Measurements from ENCODE around the gene PRSS2.
"Not testable (repeated sequence)": the region's sequence is repeated elsewhere in the genome, so short reads cannot be mapped to it uniquely, and the experiment has no call there.

Gene PRSS2

DNA sequence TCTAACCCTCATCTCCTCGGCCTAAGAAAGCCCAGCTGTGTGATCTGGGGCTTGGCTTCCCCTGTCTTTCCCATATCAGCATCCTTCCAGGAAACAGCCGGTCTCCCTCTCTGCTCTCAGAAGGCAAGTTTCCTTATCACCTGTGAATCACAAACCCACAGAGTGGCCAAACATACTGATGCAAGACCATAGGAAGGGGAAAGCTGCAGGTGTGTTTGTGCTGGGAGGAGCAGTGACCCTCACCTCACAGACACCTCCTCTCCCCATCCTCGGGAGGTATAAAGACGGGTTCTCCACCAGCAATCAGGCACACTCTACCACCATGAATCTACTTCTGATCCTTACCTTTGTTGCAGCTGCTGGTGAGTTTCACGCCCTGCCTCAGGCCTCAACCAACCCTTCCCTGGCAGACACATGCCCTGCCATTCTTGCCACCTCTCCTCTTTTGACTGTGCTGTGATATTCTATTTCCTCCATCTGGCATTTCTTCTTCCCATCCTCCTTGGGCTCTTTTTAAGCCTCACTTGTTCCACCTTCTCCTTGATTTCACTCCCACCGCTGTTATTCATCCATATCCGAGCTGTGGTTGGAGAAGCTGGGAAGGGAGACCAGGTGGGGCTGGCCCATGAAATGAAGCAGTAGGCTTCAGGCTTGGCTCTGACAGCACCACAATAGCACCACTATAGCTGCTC, at the start of gene PRSS2:
Gene PRSS2 (plus strand): TSS at position 310 of the 692 bp plus-strand sequence. CDS start 13 bp downstream, at position 323.
- in situ Hi-C loops (cut with HindIII; ENCODE audit: low pct_ligation_motif_present, low pct_unique_long_range_greater_than_20kb, low sequenced_read_pairs) = no loop called here
- DNase-seq = no peak

DNA sequence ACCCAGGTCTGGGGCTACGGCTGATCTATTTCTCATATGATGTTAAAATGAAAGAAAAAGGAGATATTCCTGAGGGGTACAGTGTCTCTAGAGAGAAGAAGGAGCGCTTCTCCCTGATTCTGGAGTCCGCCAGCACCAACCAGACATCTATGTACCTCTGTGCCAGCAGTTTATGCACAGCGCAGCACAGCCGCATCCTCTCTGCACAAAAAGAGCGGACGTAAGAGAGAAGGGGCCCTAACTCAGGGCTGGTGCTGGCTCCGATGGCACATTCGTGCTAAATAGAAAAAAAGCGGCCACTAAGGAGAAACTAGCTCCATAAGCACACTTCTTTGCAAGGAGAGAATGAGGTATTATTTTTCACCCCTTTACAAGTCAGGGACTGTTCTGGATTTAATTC, 49.8 kb upstream of the PRSS2 start:
- DNase-seq = no peak
- in situ Hi-C loops (cut with HindIII; ENCODE audit: low pct_ligation_motif_present, low pct_unique_long_range_greater_than_20kb, low sequenced_read_pairs) = no loop called here

DNA sequence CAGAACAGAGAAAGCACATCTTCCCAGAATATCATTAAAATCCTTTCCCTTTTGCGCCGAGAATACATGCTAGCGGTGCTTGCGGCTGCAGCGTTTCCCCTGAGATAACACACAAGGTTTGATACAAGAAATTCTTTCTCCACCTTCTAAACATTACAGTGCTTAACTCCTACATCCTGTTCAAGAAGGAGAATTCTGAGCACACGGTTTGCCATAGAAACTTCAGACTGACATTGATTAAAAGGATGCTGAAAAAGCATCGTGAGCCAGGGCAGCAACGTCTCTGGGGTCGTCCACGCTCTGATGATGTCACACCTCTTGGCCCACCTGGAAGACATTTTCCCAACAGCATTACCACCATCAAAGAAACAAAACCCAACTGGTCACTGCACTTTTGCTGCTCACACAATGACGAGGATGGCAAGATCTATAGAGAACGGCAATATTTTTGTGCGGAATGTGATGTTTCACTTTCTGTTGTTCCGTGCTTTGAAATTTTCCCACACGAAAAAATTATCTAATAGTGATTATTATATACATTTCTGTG, 48.4 kb upstream of the PRSS2 start:
- in situ Hi-C loops (cut with HindIII; ENCODE audit: low pct_ligation_motif_present, low pct_unique_long_range_greater_than_20kb, low sequenced_read_pairs) = no loop called here
- no peak for DNase-seq

DNA sequence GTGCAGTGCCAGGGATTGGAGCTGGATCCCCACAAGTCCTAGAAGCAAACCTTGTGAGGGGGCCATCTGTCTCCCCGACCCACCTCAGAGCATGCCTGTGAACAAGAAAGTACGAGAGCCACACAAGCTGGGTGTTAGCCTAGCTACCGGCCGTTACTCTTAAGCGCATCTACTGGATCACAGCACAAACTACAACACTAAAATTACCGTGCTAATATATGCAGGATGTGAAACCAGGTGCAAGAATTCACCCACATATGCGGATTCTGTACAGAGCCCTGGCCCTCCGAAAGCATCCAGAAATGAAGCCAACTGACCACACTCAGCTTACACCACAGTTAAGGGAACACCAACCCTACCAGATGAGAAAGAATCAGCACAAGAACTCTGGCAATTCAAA, 37.5 kb upstream of the PRSS2 start:
- no peak for DNase-seq
- in situ Hi-C loops (cut with HindIII; ENCODE audit: low pct_ligation_motif_present, low pct_unique_long_range_greater_than_20kb, low sequenced_read_pairs) = no loop called here

DNA sequence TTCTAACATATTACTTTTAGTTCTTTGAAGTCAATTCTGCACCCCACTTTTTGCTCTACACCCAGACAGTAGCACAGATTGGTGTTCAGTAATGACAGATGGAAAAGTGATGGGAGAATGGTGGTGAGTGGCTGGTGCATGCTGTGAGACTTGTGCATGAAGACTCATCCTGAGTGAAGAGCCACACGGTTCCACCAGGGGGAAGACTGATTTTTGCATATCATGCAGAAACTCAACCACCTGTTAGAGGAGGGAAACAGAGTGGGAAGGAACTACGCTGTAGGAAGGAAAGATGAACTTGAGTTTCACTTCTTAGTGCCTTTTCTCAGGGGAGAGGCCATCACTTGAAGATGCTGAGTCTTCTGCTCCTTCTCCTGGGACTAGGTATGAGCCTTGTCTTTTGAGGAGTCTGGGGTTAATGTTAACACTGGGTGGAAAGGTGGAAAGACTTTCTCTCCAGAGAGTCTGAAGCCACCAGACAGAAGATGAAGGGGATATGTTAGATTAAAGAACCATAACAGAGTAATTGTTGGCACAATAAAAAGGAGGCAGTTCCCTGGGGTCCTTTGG, 30.8 kb upstream of the PRSS2 start:
- in situ Hi-C loops (cut with HindIII; ENCODE audit: low pct_ligation_motif_present, low pct_unique_long_range_greater_than_20kb, low sequenced_read_pairs) = no loop called here
- no peak for DNase-seq

GRCh38 chr7:142740786-142741185, 30.0 kb upstream of the PRSS2 start:
- DNase-seq = no peak
- in situ Hi-C loops (cut with HindIII; ENCODE audit: low pct_ligation_motif_present, low pct_unique_long_range_greater_than_20kb, low sequenced_read_pairs) = no loop called here

DNA sequence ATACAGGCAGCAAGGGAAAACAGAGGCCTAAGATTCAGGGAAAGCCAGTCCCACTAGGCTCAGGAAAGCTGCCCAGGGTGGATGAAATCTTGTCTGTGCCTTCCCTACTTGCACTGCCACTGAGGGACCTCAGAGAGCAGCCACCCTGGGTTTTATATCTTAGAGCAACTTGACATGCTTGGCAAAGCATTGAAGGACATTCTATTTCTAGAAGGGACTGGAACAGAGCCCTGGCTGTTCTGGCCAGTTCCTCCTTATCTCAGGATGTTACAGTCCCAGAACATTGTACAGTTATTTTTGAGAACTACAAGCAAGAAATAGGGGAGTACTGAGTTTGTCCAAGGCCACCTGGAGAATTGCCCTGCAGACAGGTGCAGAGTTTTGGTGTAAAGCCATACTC, 28.8 kb upstream of the PRSS2 start:
- DNase-seq; in situ Hi-C loops (cut with HindIII; ENCODE audit: low pct_ligation_motif_present, low pct_unique_long_range_greater_than_20kb, low sequenced_read_pairs): not testable (repeated sequence)

DNA sequence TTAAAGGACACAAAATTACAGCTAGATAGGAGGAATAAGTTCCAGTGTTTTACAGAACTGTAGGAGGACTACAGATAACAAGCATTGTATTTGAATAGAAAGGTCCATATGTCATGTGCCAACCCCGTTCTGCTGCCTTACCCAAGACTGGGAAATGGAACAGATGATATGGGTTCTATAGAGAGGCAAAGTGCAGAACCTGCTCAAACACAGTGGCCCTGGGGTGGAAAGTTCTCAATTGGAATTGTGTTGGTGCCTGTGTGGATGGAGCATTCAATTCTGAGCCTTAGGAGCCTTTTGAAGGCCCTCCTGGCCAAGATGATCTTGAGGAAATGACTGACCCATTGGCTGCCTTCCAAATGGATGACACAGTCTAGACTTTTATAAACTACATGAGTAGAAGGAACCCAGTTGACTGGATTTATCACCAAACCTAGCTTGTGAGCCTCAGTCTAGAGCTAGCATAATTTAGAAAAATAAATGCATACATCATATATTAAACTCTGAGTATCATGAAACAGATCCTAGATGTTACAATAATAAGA, 25.6 kb upstream of the PRSS2 start:
- DNase-seq = no peak
- in situ Hi-C loops (cut with HindIII; ENCODE audit: low pct_ligation_motif_present, low pct_unique_long_range_greater_than_20kb, low sequenced_read_pairs) = no loop called here

GRCh38 chr7:142745745-142746144, 25.0 kb upstream of the PRSS2 start:
- in situ Hi-C loops (cut with HindIII; ENCODE audit: low pct_ligation_motif_present, low pct_unique_long_range_greater_than_20kb, low sequenced_read_pairs) = no loop called here
- no peak for DNase-seq

DNA sequence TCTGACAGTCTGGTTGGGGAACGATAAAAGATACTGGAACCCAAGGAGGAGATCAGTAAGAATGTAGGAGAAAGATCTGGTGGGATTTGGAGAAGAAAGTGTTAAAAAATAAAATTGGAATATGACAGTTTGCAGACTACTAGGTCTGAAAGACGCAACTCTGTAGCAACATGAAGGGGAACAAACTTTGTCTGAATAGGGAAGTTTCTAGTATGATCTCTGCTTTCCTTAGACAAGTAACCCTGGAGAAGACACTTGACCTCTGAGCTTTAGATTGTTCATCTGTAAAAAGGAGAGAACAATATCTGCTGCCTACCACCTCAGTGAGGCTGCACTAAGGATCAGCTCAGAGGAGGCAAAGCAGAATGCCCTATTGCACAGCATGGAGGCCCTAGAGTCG, 24.5 kb upstream of the PRSS2 start:
- in situ Hi-C loops (cut with HindIII; ENCODE audit: low pct_ligation_motif_present, low pct_unique_long_range_greater_than_20kb, low sequenced_read_pairs) = no loop called here
- DNase-seq = no peak

GRCh38 chr7:142748410-142748809, 22.4 kb upstream of the PRSS2 start:
- in situ Hi-C loops (cut with HindIII; ENCODE audit: low pct_ligation_motif_present, low pct_unique_long_range_greater_than_20kb, low sequenced_read_pairs); DNase-seq: not testable (repeated sequence)

DNA sequence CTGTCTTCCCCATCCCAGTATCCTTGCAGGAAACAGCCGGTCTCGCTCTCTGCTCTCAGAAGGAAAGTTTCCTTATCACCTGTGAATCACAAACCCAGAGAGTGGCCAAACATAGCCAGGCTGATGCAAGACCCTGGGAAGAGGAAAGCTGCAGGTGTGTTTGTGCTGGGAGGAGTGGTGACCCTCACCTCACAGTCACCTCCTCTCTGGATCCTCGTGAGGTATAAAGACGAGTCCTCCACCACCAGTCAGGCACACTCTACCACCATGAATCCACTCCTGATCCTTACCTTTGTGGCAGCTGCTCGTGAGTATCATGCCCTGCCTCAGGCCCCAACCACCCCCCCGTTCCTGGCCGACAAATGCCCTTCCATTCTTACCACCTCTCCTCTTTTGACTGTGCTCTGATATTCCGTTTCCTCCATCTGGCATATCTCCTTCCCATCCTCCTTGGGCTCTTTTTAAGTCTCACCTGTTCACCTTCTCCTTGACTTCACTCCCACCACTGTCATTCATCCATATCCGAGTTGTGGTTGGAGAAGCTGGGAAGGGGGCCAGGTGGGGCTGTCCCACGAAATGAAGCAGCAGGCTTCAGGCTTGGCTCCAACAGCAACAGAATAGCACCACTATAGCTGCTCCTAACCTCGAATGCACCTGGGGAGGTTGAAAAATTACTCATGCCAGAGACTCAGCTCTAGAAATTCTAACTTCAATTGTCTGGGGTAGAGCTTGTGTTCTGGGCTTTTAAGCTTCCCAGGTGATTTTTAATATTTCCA, 21.4 kb upstream of the PRSS2 start, which contains the start of gene PRSS1:
Gene PRSS1 (plus strand): TSS at position 255 of the 776 bp plus-strand sequence. CDS start 13 bp downstream, at position 268.
- in situ Hi-C loops (cut with HindIII; ENCODE audit: low pct_ligation_motif_present, low pct_unique_long_range_greater_than_20kb, low sequenced_read_pairs) = no loop called here
- DNase-seq = no peak

- DNase-seq = no peak
- in situ Hi-C loops (cut with HindIII; ENCODE audit: low pct_ligation_motif_present, low pct_unique_long_range_greater_than_20kb, low sequenced_read_pairs) = no loop called here
These were observed 20.3 kb upstream of the PRSS2 start for GRCh38 chr7:142750321-142750938.

DNA sequence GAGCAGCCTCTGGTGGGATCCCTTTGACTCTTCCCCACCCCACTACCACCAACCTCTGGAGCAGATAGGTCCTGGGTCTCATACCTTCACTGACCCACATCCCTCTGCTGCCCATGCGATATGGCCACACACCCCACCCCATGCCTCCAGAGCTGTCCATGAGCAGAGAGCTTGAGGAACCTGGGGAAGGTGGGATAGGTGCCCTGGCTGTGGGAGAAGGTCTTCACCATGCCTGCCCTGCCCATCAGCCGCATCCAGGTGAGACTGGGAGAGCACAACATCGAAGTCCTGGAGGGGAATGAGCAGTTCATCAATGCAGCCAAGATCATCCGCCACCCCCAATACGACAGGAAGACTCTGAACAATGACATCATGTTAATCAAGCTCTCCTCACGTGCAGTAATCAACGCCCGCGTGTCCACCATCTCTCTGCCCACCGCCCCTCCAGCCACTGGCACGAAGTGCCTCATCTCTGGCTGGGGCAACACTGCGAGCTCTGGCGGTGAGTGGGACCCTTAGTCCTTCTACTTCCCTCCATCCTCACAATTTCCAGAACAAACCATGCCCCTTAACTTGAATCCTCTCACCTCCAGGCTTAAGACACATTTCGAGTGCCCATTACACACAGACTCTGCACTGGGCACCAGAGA, 19.1 kb upstream of the PRSS2 start:
- in situ Hi-C loops (cut with HindIII; ENCODE audit: low pct_ligation_motif_present, low pct_unique_long_range_greater_than_20kb, low sequenced_read_pairs) = not testable (repeated sequence)

DNA sequence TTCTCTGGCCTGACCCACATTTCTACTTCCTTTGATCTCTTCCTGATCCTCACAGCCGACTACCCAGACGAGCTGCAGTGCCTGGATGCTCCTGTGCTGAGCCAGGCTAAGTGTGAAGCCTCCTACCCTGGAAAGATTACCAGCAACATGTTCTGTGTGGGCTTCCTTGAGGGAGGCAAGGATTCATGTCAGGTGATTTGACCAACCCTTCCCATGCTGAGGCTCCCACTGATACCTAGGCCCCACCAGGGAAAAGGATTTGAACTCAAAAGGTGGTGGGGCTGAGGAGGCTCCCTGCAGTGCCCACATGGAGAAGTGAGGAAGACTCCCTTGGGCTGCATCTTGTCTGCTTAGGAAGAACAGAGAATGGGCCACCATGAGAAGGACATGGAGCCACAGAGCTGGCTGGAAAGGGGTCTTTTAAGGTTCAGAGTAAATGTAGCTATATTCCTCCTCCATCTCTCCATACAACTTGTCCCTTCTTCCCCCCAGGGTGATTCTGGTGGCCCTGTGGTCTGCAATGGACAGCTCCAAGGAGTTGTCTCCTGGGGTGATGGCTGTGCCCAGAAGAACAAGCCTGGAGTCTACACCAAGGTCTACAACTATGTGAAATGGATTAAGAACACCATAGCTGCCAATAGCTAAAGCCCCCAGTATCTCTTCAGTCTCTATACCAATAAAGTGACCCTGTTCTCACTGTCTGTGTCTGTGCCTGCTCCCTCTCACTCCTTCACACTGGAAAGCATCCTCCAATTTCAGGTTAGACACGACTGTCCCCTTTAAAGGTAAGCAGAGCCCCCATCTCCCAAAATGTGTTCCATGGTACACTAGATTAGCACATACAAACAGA, 18.2 kb upstream of the PRSS2 start:
- in situ Hi-C loops (cut with HindIII; ENCODE audit: low pct_ligation_motif_present, low pct_unique_long_range_greater_than_20kb, low sequenced_read_pairs) = no loop called here
- DNase-seq = no peak

More for the DNA sequence above, 19.1 kb upstream of the PRSS2 start:
- DNase-seq = not testable (repeated sequence)

DNA sequence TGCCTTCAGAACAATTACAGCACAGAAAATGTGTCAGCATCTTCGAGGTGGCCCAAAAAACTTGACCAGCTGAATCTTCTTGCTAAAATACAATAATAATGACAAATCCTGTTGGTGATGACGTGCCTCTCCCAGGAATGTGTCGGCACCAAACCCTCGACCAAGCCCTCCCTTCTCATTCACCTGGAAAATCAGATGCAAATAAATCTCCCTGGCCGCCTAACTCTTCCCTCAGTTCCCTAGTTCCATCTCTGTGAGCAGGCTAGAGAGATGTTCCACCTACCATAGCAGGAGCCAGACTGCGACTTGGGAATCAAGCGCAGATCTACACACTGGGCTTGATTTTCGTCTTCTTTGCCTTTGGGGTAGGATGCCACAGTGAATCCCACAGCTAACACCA, 17.4 kb upstream of the PRSS2 start:
- in situ Hi-C loops (cut with HindIII; ENCODE audit: low pct_ligation_motif_present, low pct_unique_long_range_greater_than_20kb, low sequenced_read_pairs) = no loop called here

DNA sequence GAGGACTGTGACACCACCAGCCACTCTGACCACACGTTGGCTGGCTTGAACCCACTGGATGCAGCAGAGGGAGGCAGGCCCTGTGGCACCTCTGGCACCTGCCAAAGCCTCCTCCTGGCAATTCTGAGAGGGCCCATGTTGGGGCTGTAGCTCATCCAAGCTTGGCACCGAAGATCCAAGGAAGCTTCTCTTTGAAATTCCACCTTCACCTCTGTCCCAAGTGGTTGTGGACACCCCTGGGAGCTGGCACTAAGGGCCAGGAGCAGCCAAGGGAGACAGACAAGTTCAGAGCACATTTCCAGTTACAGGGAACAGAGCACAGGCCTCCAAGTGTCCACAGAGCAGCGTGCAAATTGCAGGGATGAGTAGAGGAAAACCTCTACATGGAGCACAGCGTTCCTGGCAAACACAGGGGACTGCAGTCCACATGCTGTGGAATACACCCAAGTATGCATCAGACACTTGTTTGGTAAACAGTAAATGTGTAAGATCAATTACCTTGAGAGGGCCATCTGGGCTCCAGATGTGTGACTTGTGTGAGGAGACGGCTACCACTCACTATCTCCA, 16.8 kb upstream of the PRSS2 start:
- DNase-seq; in situ Hi-C loops (cut with HindIII; ENCODE audit: low pct_ligation_motif_present, low pct_unique_long_range_greater_than_20kb, low sequenced_read_pairs): not testable (repeated sequence)

More for the DNA sequence above, 17.4 kb upstream of the PRSS2 start:
- DNase-seq = no peak
